ENCODE results near the gene CACNA1C.
A peak's percentile ranks its signal among the peaks of the same experiment; 100 is the strongest.

Gene CACNA1C

GRCh38 chr12:2323532-2324255 lies 270.9 kb downstream of the CACNA1C start:
- no peak for DNase-seq (ENCODE audit: low spot score)

GRCh38 chr12:2324387-2324786 lies 271.6 kb downstream of the CACNA1C start:
- DNase-seq (ENCODE audit: low spot score): no peak

- no peak for DNase-seq (ENCODE audit: low spot score)
Observed at GRCh38 chr12:2325519-2325918, 272.7 kb downstream of the CACNA1C start.

- no peak for DNase-seq (ENCODE audit: low spot score)
Observed at GRCh38 chr12:2326470-2326869, 273.7 kb downstream of the CACNA1C start.

GRCh38 chr12:2328661-2329060 lies 275.9 kb downstream of the CACNA1C start:
- DNase-seq (ENCODE audit: low spot score): no peak

- no peak for DNase-seq (ENCODE audit: low spot score)
Observed at GRCh38 chr12:2329661-2330210, 276.9 kb downstream of the CACNA1C start.

GRCh38 chr12:2332236-2332635 lies 279.4 kb downstream of the CACNA1C start:
- DNase-seq (ENCODE audit: low spot score): no peak

GRCh38 chr12:2332947-2333346 lies 280.2 kb downstream of the CACNA1C start:
- DNase-seq (ENCODE audit: low spot score): no peak

- DNase-seq (ENCODE audit: low spot score): no peak
Observed at GRCh38 chr12:2333491-2334195, 280.9 kb downstream of the CACNA1C start.

GRCh38 chr12:2334271-2334670 lies 281.5 kb downstream of the CACNA1C start:
- no peak for DNase-seq (ENCODE audit: low spot score)

- DNase-seq (ENCODE audit: low spot score): no peak
Observed at GRCh38 chr12:2334689-2335088, 281.9 kb downstream of the CACNA1C start.

GRCh38 chr12:2335109-2335508 lies 282.3 kb downstream of the CACNA1C start:
- DNase-seq (ENCODE audit: low spot score): no peak

GRCh38 chr12:2335513-2335912 lies 282.7 kb downstream of the CACNA1C start:
- DNase-seq (ENCODE audit: low spot score): no peak

- DNase-seq (ENCODE audit: low spot score): no peak
Observed at GRCh38 chr12:2335916-2336315, 283.1 kb downstream of the CACNA1C start.

- DNase-seq (ENCODE audit: low spot score): peak; percentile 39
Observed at GRCh38 chr12:2336409-2336829, 283.6 kb downstream of the CACNA1C start.

- DNase-seq (ENCODE audit: low spot score): no peak
Observed at GRCh38 chr12:2337031-2338010, 284.5 kb downstream of the CACNA1C start.

- no peak for DNase-seq (ENCODE audit: low spot score)
Observed at GRCh38 chr12:2338381-2338780, 285.6 kb downstream of the CACNA1C start.

GRCh38 chr12:2338991-2339431 lies 286.2 kb downstream of the CACNA1C start:
- no peak for DNase-seq (ENCODE audit: low spot score)

- DNase-seq (ENCODE audit: low spot score): no peak
Observed at GRCh38 chr12:2341051-2341751, 288.4 kb downstream of the CACNA1C start.

GRCh38 chr12:2341871-2342270 lies 289.1 kb downstream of the CACNA1C start:
- DNase-seq (ENCODE audit: low spot score): no peak

- no peak for DNase-seq (ENCODE audit: low spot score)
Observed at GRCh38 chr12:2343681-2344080, 290.9 kb downstream of the CACNA1C start.
